Skin of body (tissue), 2 donors: ENCODE results near the gene PTPRJ. TPM values are rescaled to one million over a fixed set of nuclear protein-coding genes. Genes with fewer than 3 reads are reported as not detected.
A peak's percentile ranks its signal among the peaks of the same experiment; 100 is the strongest.

Experiments
- DNase-seq: peaks from one replicate; lab custom pipeline; 2025; lab: John Stamatoyannopoulos, UW
- total RNA-seq: library from RNA; depleted of rRNA; stranded (reverse); fragments of >200 nt; gene quantifications from one replicate; pipeline ENCODE4 v1.2.3, GENCODE V29; 2014

Gene PTPRJ
- total RNA-seq, 1 donor from 2014 or later: 8.1 TPM

DNA sequence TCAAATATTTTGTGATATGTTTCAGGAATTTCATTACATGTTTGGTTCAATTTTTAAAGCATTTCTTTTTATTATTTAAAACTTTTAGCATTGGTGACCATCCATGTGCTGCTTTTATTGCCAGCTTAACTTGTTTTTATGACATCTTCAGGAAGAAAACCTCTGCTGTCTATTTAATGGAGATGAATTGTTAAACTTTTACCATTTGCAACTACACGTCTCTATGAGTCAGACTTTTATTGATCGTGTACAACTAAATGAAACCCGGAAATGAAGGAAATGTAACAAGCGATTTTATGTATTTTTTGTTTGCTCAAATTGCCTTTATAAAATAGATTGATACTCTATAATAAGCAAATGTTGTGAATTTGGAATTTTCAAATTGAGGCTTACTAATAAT is 113.0 kb downstream of the PTPRJ start:
- DNase-seq: no peak

GRCh38 chr11:48093795-48094642 is 113.7 kb downstream of the PTPRJ start:
- no peak for DNase-seq

DNA sequence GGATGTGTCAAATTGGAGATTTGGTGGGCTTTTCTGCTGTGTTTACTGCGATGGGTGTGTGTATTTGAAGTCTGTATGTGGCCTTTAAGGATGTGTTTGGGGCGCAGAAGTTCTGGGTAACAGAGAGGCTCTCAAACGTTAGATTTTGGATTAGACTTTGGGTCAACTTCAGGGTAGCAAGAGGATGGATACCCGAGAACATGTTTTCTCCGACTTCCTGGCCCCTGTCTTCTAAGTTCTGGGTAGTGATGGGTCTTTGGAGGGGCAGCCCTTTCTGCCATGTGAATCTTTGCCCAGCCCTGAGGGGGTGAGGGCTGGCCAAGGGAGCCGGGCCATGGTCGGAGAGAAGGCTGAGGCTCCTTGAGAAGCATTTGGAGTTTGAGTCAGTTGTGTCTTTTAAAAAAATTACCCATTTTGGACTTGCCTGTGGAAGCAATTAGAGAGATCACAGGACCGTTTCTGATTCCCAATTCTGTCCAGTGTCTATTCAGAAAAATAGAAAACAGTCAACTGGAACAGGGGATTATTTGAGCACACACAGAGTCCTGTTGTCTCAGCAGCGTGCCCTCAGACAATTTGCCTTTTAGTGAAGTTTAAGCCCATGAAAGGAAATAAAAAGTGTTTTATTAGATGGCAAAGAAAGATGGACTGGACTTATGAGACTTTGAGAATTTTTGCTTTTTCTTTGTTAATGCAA is 114.4 kb downstream of the PTPRJ start:
- DNase-seq: no peak

GRCh38 chr11:48095779-48096470 is 115.6 kb downstream of the PTPRJ start:
- DNase-seq: no peak

DNA sequence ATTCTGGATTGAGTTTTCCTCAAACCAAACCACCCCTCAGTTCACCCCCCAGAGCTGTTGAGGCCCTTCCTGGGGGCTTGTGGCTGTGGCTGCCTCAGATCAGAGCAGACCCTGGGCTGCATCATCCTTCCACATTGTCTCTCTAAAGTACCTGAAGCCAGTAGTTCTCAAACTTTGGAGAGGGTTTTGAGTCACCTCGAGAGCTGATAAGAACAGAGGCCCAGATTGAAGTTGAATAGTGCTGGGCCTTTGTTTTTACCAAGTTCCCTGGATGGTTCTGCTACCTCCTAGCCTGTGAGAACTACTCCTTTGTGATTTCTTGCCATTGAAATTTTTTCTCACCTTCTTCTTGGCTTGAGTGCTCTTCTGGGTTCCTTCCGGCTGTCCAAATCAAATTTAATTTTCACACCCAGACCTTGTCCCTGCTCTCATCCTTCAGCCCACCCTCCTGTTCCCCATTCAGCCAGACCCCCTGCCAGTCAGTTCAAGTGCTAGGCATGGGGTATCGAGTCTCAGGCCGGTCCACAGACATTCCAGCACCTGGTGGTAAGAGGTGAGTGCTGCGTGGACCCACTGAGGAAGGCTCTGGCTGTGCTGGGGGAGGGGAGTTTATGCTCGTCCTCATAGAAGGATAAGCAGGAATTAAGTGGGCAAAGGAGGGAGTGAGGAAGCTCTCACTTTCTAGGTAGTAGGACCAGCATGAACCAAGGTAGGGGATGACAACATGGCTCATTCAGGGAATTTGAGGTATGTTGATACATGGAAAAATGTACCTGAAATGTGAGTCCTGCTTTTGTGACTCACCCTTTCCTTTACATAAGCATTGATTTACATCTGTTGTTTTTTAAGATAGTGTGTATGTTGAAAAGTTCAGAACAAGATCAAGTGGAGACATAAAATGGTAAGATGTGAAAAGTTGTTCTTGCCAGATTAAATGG is 116.5 kb downstream of the PTPRJ start:
- DNase-seq: no peak

GRCh38 chr11:48098024-48098423 is 117.7 kb downstream of the PTPRJ start:
- no peak for DNase-seq

DNA sequence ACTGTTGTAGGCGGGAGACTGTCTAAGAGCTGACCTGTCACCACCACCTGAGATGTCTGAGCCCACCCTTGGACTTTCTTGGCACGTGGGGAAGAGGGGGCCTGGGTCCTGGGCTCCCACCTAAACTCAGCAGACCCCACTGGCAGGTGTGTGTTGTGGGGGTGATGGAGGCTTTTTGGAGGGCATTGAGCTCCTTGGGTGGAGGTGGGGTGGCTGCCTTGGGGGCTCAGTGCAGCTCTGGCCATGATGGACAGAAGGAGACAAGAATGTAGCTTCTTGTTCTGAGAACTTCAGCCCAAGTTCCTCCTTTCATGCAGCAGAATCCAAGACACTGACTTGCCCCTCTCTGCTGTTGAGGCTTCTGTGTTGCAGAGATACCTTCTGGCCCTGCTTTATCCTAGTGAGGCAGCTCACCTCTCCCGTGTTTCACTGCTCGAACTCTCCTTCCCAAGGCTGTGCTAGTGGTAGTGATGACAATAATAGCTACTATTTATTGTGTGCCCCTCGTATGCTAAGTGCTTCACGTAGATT is 119.6 kb downstream of the PTPRJ start:
- no peak for DNase-seq

DNA sequence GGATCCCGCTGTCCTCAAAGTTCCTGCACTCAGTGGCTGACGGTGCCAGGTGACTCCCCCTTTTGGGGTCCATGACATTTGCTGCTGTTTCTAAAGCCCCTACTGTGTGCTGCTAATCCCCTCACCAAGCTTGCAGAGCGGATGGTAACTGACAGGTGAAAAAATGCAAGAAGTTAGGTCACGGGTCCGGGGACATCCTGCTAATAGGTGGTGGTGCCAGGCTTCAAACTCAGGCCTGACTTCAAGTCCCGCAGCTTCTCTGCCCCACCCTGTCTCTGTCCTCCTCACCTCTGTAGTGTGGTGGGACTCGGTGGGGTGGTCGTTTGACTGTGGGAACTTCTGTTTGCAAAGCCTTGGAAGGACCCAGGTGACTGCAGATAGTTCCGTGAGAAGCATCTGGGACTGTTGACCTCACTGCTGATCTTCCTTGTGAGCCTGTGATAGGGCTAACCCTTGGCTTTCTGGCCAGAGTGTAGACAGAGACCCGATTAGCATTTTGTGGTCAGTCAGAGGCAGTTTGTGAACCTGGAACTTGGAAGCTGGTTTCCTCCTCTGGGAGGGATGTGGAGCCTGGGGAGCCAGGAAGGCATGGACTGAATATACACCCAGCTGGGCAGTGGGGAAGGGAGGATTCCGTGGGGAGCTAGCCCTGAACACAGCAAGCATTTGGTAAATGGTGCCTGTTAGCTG is 120.8 kb downstream of the PTPRJ start:
- DNase-seq: no peak

GRCh38 chr11:48101958-48102357 is 121.6 kb downstream of the PTPRJ start:
- DNase-seq: peak; percentile 46

DNA sequence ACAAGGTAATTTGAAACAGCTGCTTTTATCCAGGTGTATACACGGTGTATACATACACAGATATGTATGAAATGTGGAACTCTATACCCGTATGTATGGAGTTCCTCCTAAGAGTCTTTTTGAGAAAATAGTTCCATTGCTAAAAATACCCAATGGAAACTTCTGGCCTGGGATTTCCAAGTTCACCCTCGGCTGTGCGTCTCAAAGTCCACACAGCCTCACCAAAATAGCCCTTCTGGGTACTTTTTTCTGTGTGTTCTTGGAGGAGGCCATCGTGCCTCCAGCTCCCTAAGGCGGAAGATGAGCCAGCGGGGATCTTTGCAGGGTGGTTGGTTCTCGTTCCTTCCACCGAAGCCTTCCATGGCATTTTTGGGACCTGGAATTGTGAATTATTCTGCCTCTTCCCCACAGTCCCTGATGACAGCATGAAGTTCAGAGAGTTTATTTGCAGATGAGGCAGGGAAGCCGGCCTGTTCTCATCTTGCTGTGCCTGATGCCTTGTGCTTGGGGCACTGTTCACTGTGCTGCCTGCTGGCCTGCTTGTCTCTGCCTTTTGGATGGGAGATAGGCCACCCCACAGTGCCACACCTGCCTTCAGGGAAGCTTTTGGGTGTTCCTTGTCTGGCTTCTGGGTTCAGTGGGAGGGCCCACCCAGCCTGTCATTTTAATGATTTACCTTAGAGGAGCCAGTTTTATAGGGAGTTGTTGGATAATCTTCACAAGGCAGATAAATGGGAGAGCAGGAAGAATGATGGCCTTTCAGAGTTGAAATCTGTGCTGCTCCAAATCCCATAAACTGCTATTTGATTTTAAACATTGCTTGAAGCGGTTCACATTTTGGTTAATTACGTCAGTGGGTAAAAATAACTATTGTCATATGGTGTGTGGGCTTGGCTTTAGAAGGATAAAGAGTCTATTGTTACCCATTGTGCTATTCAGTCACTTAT is 123.5 kb downstream of the PTPRJ start:
- DNase-seq: peak; percentile 81

- DNase-seq: no peak
These were observed 124.2 kb downstream of the PTPRJ start for GRCh38 chr11:48104568-48104924.

GRCh38 chr11:48105096-48105990 is 125.0 kb downstream of the PTPRJ start:
- DNase-seq: no peak

- no peak for DNase-seq
These were observed 125.8 kb downstream of the PTPRJ start for GRCh38 chr11:48106166-48106565.

- no peak for DNase-seq
These were observed 126.9 kb downstream of the PTPRJ start for GRCh38 chr11:48107188-48107704.

DNA sequence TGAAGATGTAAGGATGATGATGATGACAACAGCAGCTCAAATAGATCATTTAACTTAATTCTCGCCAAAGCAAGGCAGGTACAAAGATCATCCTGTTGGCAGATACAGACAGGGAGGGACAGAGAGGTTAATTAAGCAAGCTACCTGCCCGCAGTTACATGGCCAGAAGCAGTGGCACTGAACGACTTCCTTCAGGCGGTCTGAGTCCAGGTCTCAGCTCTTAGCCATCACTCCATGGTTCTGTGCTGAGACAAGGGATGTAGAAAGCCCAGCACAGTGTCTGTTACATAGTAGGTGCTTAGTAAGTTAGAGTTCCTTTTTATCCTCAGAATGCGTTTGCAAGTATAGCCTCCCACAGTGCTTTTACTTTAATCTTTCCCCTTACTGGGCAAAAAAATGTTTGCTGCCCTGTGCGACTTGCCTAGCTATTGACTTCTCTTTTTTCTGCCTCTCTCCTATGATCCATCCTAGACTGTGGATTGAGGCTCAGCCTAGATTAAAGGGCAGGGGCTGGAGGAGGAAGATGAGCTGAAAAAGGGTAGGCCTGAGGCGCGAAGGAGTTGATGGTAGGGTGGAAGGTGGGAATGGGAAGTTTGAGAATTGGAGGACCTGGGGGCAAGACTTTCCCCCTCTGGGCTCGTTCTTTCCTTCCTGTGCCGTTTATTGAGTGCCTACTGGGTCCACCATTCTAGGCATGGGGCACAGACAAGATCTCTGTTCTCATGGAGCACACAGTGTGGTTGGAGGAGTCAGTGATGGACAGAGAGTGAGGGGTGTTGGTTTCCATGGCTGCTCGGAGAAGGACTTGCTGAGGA is 128.1 kb downstream of the PTPRJ start:
- no peak for DNase-seq

- DNase-seq: peak; percentile 20
These were observed 128.8 kb downstream of the PTPRJ start for GRCh38 chr11:48109046-48109666.

DNA sequence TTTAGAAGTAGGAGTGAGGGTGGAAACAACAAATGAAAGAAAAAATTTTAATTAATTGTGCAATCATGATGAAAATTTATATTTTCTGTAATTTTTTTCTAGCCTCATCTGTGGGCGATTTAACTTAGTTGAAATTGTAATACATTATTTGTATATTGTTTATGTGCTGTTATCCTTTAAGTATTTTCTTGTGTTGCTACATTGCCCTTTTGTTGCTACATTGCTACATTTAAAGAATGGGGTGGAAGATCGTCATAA is 130.1 kb downstream of the PTPRJ start:
- no peak for DNase-seq
